ENCODE data around the gene PCSK1N. TPM values are rescaled to one million over a fixed set of nuclear protein-coding genes. Genes with fewer than 3 reads are reported as not detected.

The PCSK1N gene
- total RNA-seq, 1 experiment from 2014 or later, result 0.22 TPM

- H3K9ac ChIP-seq (ENCODE audit: low read length), result no peak overlapping the region
- DNase-seq (ENCODE audit: low read depth, low spot score), result no peak
- ChIA-PET RAD21 (ENCODE audit: low non-redundant PET in 1 of 2, low total read pairs in 2 of 2, uncharacterized antibody in 2 of 2, unreplicated experiment in 2 of 2) (no interaction called here), POLR2A (no interaction called here), CTCF (no interaction called here)
- no peak overlapping the region for H3K4me2 ChIP-seq (ENCODE audit: low read length)
- no peak overlapping the region for H3K4me3 ChIP-seq (replicated peaks in 1 of 2; ENCODE audit: low read depth in 1 of 2, low read length in 2 of 2)
- no peaks in the 10 kb centered on the region for H3K27me3 ChIP-seq (ENCODE audit: insufficient read depth, low read length)
- H3K79me2 ChIP-seq (ENCODE audit: insufficient read depth, low read length), result no peaks in the 10 kb centered on the region
- no peaks in the 10 kb centered on the region for H4K20me1 ChIP-seq (ENCODE audit: insufficient read depth)
- H3K9me2 ChIP-seq (ENCODE audit: insufficient read depth), result no peaks in the 10 kb centered on the region
- H2AFZ ChIP-seq (ENCODE audit: low read depth, low read length, poor library complexity, severe bottlenecking), result no peak overlapping the region
- ATAC-seq, result no peak
- no peak for TF ChIP-seq CEBPB (IDR thresholded peaks at IDR 0.05; ENCODE audit: low read depth)
- TF ChIP-seq EZH2phosphoT487 (IDR thresholded peaks at IDR 0.05; ENCODE audit: borderline replicate concordance), result no peak
- no peak for TF ChIP-seq POLR2AphosphoS5 (IDR thresholded peaks at IDR 0.05; ENCODE audit: low read depth, low read length)
- TF ChIP-seq ELF1 (IDR thresholded peaks at IDR 0.05; ENCODE audit: borderline replicate concordance, low read depth), result no peak
- TF ChIP-seq SIN3A (IDR thresholded peaks at IDR 0.05; ENCODE audit: low read depth), result no peak
- no peak for TF ChIP-seq SRF (IDR thresholded peaks at IDR 0.05; ENCODE audit: low read depth)
- no peak for TF ChIP-seq FOSL1 (IDR thresholded peaks at IDR 0.05; ENCODE audit: low read depth)
- H3K36me3 ChIP-seq (ENCODE audit: control insufficient read depth in 1 of 2, insufficient read depth in 2 of 2, low read length in 2 of 2), result no peaks in the 10 kb centered on the region
- H3K9me3 ChIP-seq (ENCODE audit: control insufficient read depth in 1 of 2, insufficient read depth in 1 of 2, low read depth in 1 of 2, low read length in 2 of 2), result no peaks in the 10 kb centered on the region
- intact Hi-C loops (cut with micrococcal nuclease), result no loop called here
- no peak overlapping the region for H3K27ac ChIP-seq (ENCODE audit: low read depth, low read length)
- no TSS peak for BruUV-seq (replicated peaks)
- H3K4me1 ChIP-seq (ENCODE audit: control insufficient read depth in 1 of 2, insufficient read depth in 2 of 2, low read length in 2 of 2), result no peaks in the 10 kb centered on the region
Observed at GRCh38 chrX:48827654-48827968, 7.8 kb downstream of the PCSK1N start.

- no peaks in the 10 kb centered on the region for H3K4me1 ChIP-seq (ENCODE audit: control insufficient read depth in 1 of 2, insufficient read depth in 2 of 2, low read length in 2 of 2)
- H3K27me3 ChIP-seq (ENCODE audit: insufficient read depth, low read length), result no peaks in the 10 kb centered on the region
- no peaks in the 10 kb centered on the region for H3K36me3 ChIP-seq (ENCODE audit: control insufficient read depth in 1 of 2, insufficient read depth in 2 of 2, low read length in 2 of 2)
- BruUV-seq (replicated peaks), result no TSS peak
- no peak for ATAC-seq
- POLR2A ChIA-PET, result no interaction called here
- intact Hi-C loops (cut with micrococcal nuclease), result no loop called here
- no peaks in the 10 kb centered on the region for H4K20me1 ChIP-seq (ENCODE audit: insufficient read depth)
- TF ChIP-seq, protein P1, sequence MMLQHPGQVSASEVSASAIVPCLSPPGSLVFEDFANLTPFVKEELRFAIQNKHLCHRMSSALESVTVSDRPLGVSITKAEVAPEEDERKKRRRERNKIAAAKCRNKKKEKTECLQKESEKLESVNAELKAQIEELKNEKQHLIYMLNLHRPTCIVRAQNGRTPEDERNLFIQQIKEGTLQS (IDR thresholded peaks at IDR 0.05), result no peak
- TF ChIP-seq, protein P2, sequence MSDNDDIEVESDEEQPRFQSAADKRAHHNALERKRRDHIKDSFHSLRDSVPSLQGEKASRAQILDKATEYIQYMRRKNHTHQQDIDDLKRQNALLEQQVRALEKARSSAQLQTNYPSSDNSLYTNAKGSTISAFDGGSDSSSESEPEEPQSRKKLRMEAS (IDR thresholded peaks at IDR 0.05), result no peak
- RAD21 ChIA-PET (ENCODE audit: low non-redundant PET in 1 of 2, low total read pairs in 2 of 2, uncharacterized antibody in 2 of 2, unreplicated experiment in 2 of 2), result no interaction called here
- H3K79me2 ChIP-seq (ENCODE audit: insufficient read depth, low read length), result no peaks in the 10 kb centered on the region
- H2AFZ ChIP-seq (ENCODE audit: low read depth, low read length, poor library complexity, severe bottlenecking), result no peak overlapping the region
- H3K27ac ChIP-seq (ENCODE audit: low read depth, low read length), result no peak overlapping the region
- DNase-seq (ENCODE audit: low read depth, low spot score), result no peak
- H3K9me2 ChIP-seq (ENCODE audit: insufficient read depth), result no peaks in the 10 kb centered on the region
- H3K9ac ChIP-seq (ENCODE audit: low read length), result no peak overlapping the region
- no peaks in the 10 kb centered on the region for H3K9me3 ChIP-seq (ENCODE audit: control insufficient read depth in 1 of 2, insufficient read depth in 1 of 2, low read depth in 1 of 2, low read length in 2 of 2)
- no peak overlapping the region for H3K4me2 ChIP-seq (ENCODE audit: low read length)
- H3K4me3 ChIP-seq (replicated peaks in 1 of 2; ENCODE audit: low read depth in 1 of 2, low read length in 2 of 2), result no peak overlapping the region
- CTCF ChIA-PET, result no interaction called here
Observed at GRCh38 chrX:48826876-48827653, 8.3 kb downstream of the PCSK1N start.

All from HCT116 (cell line).